DMS 273 treated with DMSO at 0.1 percent for 48 hours (cell line): ENCODE results near the gene GPR139.

Experiments
- DNase-seq: peaks from one replicate; lab custom pipeline; 2025; lab: John Stamatoyannopoulos, UW

GPR139 gene

GRCh38 chr16:20073203-20074098, at the start of gene GPR139:
Gene GPR139, minus strand, starts transcription at chr16:20073890. Its CDS starts 274 bp downstream, at chr16:20073616.
- no peak for DNase-seq

GRCh38 chr16:20122011-20122410, 48.3 kb upstream of the GPR139 start:
- no peak for DNase-seq

GRCh38 chr16:20114356-20114755, 40.7 kb upstream of the GPR139 start:
- DNase-seq, result no peak

- no peak for DNase-seq
These were observed 37.5 kb upstream of the GPR139 start for GRCh38 chr16:20111143-20111542.

- no peak for DNase-seq
These were observed 33.4 kb upstream of the GPR139 start for GRCh38 chr16:20107083-20107482.

- DNase-seq, result no peak
These were observed 31.0 kb upstream of the GPR139 start for GRCh38 chr16:20104563-20105183.

GRCh38 chr16:20102521-20102920, 28.8 kb upstream of the GPR139 start:
- no peak for DNase-seq

GRCh38 chr16:20102021-20102420, 28.3 kb upstream of the GPR139 start:
- DNase-seq, result no peak

- DNase-seq, result no peak
These were observed 25.7 kb upstream of the GPR139 start for GRCh38 chr16:20099375-20099774.

GRCh38 chr16:20094157-20094556, 20.5 kb upstream of the GPR139 start:
- DNase-seq, result no peak

GRCh38 chr16:20089246-20089965, 15.7 kb upstream of the GPR139 start:
- no peak for DNase-seq

- DNase-seq, result no peak
These were observed 11.0 kb upstream of the GPR139 start for GRCh38 chr16:20084624-20085226.

GRCh38 chr16:20079106-20079505, 5.4 kb upstream of the GPR139 start:
- DNase-seq, result no peak

GRCh38 chr16:20075243-20075642, 1.6 kb upstream of the GPR139 start:
- no peak for DNase-seq

- no peak for DNase-seq
These were observed 655 bp upstream of the GPR139 start for GRCh38 chr16:20074099-20074991.

GRCh38 chr16:20072874-20073202, 852 bp downstream of the GPR139 start:
- DNase-seq, result no peak

GRCh38 chr16:20072146-20072873, 1.4 kb downstream of the GPR139 start:
- DNase-seq, result no peak

GRCh38 chr16:20064931-20065330, 8.8 kb downstream of the GPR139 start:
- DNase-seq, result no peak

GRCh38 chr16:20064520-20064919, 9.2 kb downstream of the GPR139 start:
- no peak for DNase-seq

GRCh38 chr16:20061132-20061531, 12.6 kb downstream of the GPR139 start:
- DNase-seq, result no peak

- no peak for DNase-seq
These were observed 17.3 kb downstream of the GPR139 start for GRCh38 chr16:20056436-20056835.
